Heart left ventricle (tissue), 16 donors: ENCODE measurements around the gene GDA. TPM values are rescaled to one million over a fixed set of nuclear protein-coding genes. Genes with fewer than 3 reads are reported as not detected.

ENCODE experiments used
- ATAC-seq, 4 donors: fragments of 200-7000 bp; cut with Tn5 transposase; one replicate each; pipeline ENCODE4 v1.9.1; 2020 to 2022; ENCODE audit warnings: moderate library complexity in 4 of 4, mild to moderate bottlenecking in 3 of 4, moderate number of reproducible peaks in 1 of 4
- DNase-seq, 5 donors: peaks; one replicate each; pipeline ENCODE4 v3.0.0-alpha.2; 2020
- H3K27ac ChIP-seq, 12 donors: fragments of 200-600 bp; sonication (generic) in 4 of 12; one replicate each; pipeline versions ENCODE4 v1.5.0 to v1.8.0; 2016 to 2022; ENCODE audit warnings: mild to moderate bottlenecking in 2 of 12
- H3K27me3 ChIP-seq, 9 donors: fragments of 200-600 bp; sonication (generic) in 2 of 9; one replicate each; pipeline versions ENCODE4 v1.5.1 to v1.8.0; 2016 to 2022; ENCODE audit warnings: mild to moderate bottlenecking in 3 of 9
- H3K36me3 ChIP-seq, 9 donors: fragments of 200-600 bp; sonication (generic) in 2 of 9; one replicate each; pipeline versions ENCODE4 v1.5.0 to v1.8.0; 2018 to 2022; ENCODE audit warnings: mild to moderate bottlenecking in 2 of 9
- H3K4me1 ChIP-seq, 12 donors: fragments of 200-600 bp; sonication (generic) in 4 of 12; one replicate each; pipeline versions ENCODE4 v1.5.0 to v1.8.0; 2016 to 2022; ENCODE audit warnings: mild to moderate bottlenecking in 3 of 12
- H3K4me3 ChIP-seq, 12 donors: fragments of 200-600 bp; sonication (generic) in 4 of 12; one replicate each; pipeline versions ENCODE4 v1.5.0 to v1.8.0; 2017 to 2022; ENCODE audit warnings: mild to moderate bottlenecking in 9 of 12, moderate library complexity in 4 of 12
- H3K9me3 ChIP-seq, 12 donors: fragments of 200-600 bp; sonication (generic) in 4 of 12; one replicate each; pipeline versions ENCODE4 v1.5.0 to v1.8.0; 2016 to 2022; ENCODE audit warnings: mild to moderate bottlenecking in 1 of 12
- CTCF ChIP-seq, 12 donors: fragments of 200-600 bp; sonication (generic) in 4 of 12; IDR thresholded peaks; one replicate each; pipeline versions ENCODE4 v1.5.0 to v1.8.0; 2018 to 2022; ENCODE audit warnings: antibody characterized with exemption in 12 of 12, mild to moderate bottlenecking in 5 of 12
- POLR2A ChIP-seq, 2 donors: fragments of 450-650 bp; IDR thresholded peaks; one replicate each; pipeline ENCODE4 v1.6.1; 2017; ENCODE audit warnings: antibody characterized with exemption in 2 of 2, mild to moderate bottlenecking in 2 of 2, moderate library complexity in 2 of 2
- WGBS, 4 donors: extraction: QIAGEN DNeasy Blood & Tissue Kit in 2 of 4; methylation state at CpG; one replicate each; pipeline versions ENCODE4 v1.1.5 to v1.1.7; 2013 to 2018; 5-methylcytosine and 5-hydroxymethylcytosine counted together
- intact Hi-C, 10 donors: fragments of 100-400 bp; cut with DNase I; formaldehyde crosslinking; loops; one replicate each; pipeline versions ENCODE4 v1.11.1 to v1.14.2; 2022
- polyA plus RNA-seq, 2 donors: library from polyadenylated mRNA; stranded (reverse); fragments of 200-250 nt; gene quantifications; one replicate each; pipeline ENCODE4 v1.2.3, GENCODE V29; 2013
- total RNA-seq, 9 donors: library from RNA; depleted of rRNA in 2 of 9; stranded (reverse); fragments of >200 nt in 2 of 9; fragmentation: NEBNext Ultra II Directional in 3 of 9; extraction: Animal tissue kit (Norgen Biotek cat#: 25700) in 3 of 9; gene quantifications; one replicate each; pipeline versions ENCODE4 v1.1.0 to v1.2.4, GENCODE V29; 2016 to 2023
- donor health status: ischemic (EF 13 %, LVEDD 7.1; RV severe dilation, severe dysfunction).
- donor health status: healthy with polysubstance abuse.
- donor health status: DM: no; HTN: yes; CAD: no.
- donor health status: DM: no; HTN: no; CAD: no.
- donor health status: ischemic (EF 25% LVEDD 6.9; RV normal size, moderate dysfunction).
- donor health status: ischemic (EF 25% LVEDD 5.7; RV mildly dilated, moderate dysfunction).
- donor health status: healthy.
- donor health status: DM: yes; HTN: yes; CAD: no.
- donor health status: ischemic (EF 35%, LVEDD 5.7; RV mildly dilated, moderate dysfunction).
- donor health status: nonischemic (EF 11% LVEDD 7.7; RV severe dilation, severe dysfunction).
- donor health status: DM: yes; HTN: yes; CAD: no.
- donor health status: PGD.
- donor health status: ischemic (EF 29% LVEDD 5.4; RV normal size, mild dysfunction).
- donor health status: nonischemic (EF 23%, LVEDD 6.1; RV moderate dilation, normal function).

The GDA gene
- total and polyA plus RNA-seq, 11 donors = 0.08 to 1.1 (median 0.19) TPM; not detected in 5

GRCh38 chr9:72165326-72165725 lies 16.1 kb downstream of the GDA start:
- H3K27ac ChIP-seq = no peak overlapping the region
- H3K9me3 ChIP-seq = no peaks in the 10 kb centered on the region
- WGBS, 4 donors = 80 to 88% (median 83%) methylated on average over 7 of the region's 7 CpGs
- intact Hi-C loops = no loop called here
- ATAC-seq = no peak
- no peak overlapping the region for H3K4me3 ChIP-seq
- no peaks in the 10 kb centered on the region for H3K36me3 ChIP-seq
- DNase-seq = no peak
- TF ChIP-seq POLR2A (IDR thresholded peaks at IDR 0.05) (no peak), CTCF (IDR thresholded peaks at IDR 0.05) (no peak)
- peaks cover 0 to 5% (median 0%) of the 10 kb centered on the region in 12 donors for H3K4me1 ChIP-seq
- H3K27me3 ChIP-seq = no peaks in the 10 kb centered on the region

DNA sequence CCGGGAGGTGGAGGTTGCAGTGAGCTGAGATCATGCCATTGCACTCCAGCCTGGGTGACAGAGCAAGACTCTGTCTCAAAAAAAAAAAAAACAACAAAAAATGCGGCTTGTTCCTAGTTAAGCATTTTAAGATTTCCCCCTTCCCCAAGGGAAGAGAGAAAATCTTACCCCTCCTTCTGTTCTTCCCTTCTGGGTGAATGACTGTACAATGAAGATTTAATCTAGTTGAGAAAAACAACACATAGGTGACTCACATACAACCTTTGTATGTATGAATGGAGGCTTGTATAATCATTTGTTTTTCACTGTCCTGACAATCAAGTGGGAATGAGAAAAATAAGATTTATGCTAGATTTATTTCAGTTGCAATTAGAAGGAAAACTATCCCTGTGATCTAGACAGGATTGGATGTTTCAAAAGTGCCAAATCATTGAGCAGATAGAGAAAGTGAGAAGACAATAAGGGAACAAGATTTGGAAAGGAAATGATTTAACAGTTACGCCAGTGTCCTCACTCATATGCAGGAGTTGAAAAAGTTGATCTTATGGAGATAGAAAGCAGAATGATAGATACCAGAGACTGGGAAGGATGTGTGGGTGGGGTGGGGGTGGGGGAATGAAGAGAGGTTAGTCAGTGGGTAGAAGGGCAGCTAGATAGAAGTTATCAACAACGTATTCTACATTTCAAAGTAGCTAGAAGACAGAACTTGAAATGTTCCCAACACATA lies 16.7 kb downstream of the GDA start:
- Histone ChIP-seq H3K27me3 (no peaks in the 10 kb centered on the region), H3K27ac (peak overlapping the region in 1 of 12 donors; percentile 55), H3K9me3 (no peaks in the 10 kb centered on the region), H3K4me1 (peaks cover 0 to 5% (median 0%) of the 10 kb centered on the region in 12 donors), H3K36me3 (no peaks in the 10 kb centered on the region), H3K4me3 (no peak overlapping the region)
- intact Hi-C loops = no loop called here
- DNase-seq (no peak), ATAC-seq (no peak)
- TF ChIP-seq CTCF (IDR thresholded peaks at IDR 0.05) = no peak
- no peak for TF ChIP-seq POLR2A (IDR thresholded peaks at IDR 0.05)
- WGBS, 4 donors = 62 to 76% (median 64%) methylated on average over 4 of the region's 4 CpGs

DNA sequence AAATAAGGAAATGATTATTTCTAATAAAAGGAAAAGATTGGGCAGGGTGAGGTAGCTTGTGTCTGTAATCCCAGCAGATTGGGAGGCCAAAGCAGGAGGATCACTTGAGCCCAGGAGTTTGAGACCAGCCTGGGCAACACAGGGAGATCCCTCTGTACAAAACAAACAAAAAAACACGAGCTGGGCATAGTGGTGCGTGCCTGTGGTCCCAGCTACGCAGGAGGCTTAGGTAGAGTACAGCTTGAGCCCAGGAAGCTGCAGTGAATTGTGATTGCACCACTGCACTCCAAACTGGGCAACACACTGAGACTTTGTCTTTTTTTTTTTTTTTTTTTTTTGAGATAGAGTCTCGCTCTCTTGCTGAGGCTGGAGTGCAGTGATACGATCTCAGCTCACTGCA lies 18.8 kb downstream of the GDA start:
- no peak for ATAC-seq

GRCh38 chr9:72169178-72169577 lies 19.9 kb downstream of the GDA start:
- Histone ChIP-seq H3K27ac (no peak overlapping the region), H3K36me3 (no peaks in the 10 kb centered on the region), H3K27me3 (no peaks in the 10 kb centered on the region), H3K4me1 (peaks cover 0 to 5% (median 0%) of the 10 kb centered on the region in 12 donors), H3K9me3 (no peaks in the 10 kb centered on the region), H3K4me3 (no peak overlapping the region)
- TF ChIP-seq POLR2A (IDR thresholded peaks at IDR 0.05) (no peak), CTCF (IDR thresholded peaks at IDR 0.05) (no peak)
- ATAC-seq = peak in 1 of 4 donors; percentile 47
- no peak for DNase-seq
- intact Hi-C loops = no loop called here

More for the DNA sequence above, 18.8 kb downstream of the GDA start:
- no peak overlapping the region for H3K27ac ChIP-seq
- intact Hi-C loops = no loop called here
- WGBS, 4 donors = 80 to 91% (median 87%) methylated on average over 5 of the region's 5 CpGs
- H3K36me3 ChIP-seq = no peaks in the 10 kb centered on the region
- no peak overlapping the region for H3K4me3 ChIP-seq
- TF ChIP-seq CTCF (IDR thresholded peaks at IDR 0.05) (no peak), POLR2A (IDR thresholded peaks at IDR 0.05) (no peak)
- no peak for DNase-seq
- peaks cover 0 to 5% (median 0%) of the 10 kb centered on the region in 12 donors for H3K4me1 ChIP-seq
- no peaks in the 10 kb centered on the region for H3K9me3 ChIP-seq
- no peaks in the 10 kb centered on the region for H3K27me3 ChIP-seq
